MCF 10A (cell line): ENCODE results near the gene APOL4. TPM values are rescaled to one million over a fixed set of nuclear protein-coding genes. Genes with fewer than 3 reads are reported as not detected.
"Not testable (repeated sequence)": the region's sequence is repeated elsewhere in the genome, so short reads cannot be mapped to it uniquely, and the experiment has no call there.

ENCODE experiments used
- BruUV-seq: library from RNA; stranded (reverse); fragments of 400-500 nt; replicated peaks from 2 replicates; lab custom pipeline; 2021; lab: Mats Ljungman, UMichigan
- CTCF ChIA-PET: fragments of 300-600 bp; sonication (Branson Sonifier 250); formaldehyde crosslinking; extraction: SDS; loops from one replicate; lab custom pipeline; 2021; ENCODE audit warnings: antibody characterized with exemption, inconsistent platforms; lab: Yijun Ruan, JAX
- POLR2A ChIA-PET: fragments of 300-600, 350-650 bp; sonication (Branson Sonifier 250); formaldehyde crosslinking; extraction: SDS; loops from one replicate; lab custom pipeline; 2020; ENCODE audit warnings: antibody characterized with exemption, inconsistent platforms; lab: Yijun Ruan, JAX
- DNase-seq: peaks from one replicate; pipeline ENCODE4 v3.0.0-alpha.2; 2018; ENCODE audit not compliant: unreplicated experiment
- H3K27ac Mint-ChIP-seq: one replicate; pipeline ENCODE4 v1.8.0; 2022; ENCODE audit warnings: mild to moderate bottlenecking, low read depth, mixed read lengths; ENCODE audit not compliant: unreplicated experiment
- H3K27me3 Mint-ChIP-seq: one replicate; pipeline ENCODE4 v1.8.0; 2022; ENCODE audit warnings: mixed read lengths; ENCODE audit not compliant: insufficient read depth, unreplicated experiment
- H3K36me3 Mint-ChIP-seq: one replicate; pipeline ENCODE4 v1.8.0; 2022; ENCODE audit warnings: mild to moderate bottlenecking, moderate library complexity, mixed read lengths; ENCODE audit not compliant: insufficient read depth, unreplicated experiment
- H3K4me1 Mint-ChIP-seq: one replicate; pipeline ENCODE4 v1.8.0; 2022; ENCODE audit warnings: mixed read lengths; ENCODE audit not compliant: insufficient read depth, unreplicated experiment
- H3K4me3 Mint-ChIP-seq: one replicate; pipeline ENCODE4 v1.8.0; 2022; ENCODE audit warnings: mild to moderate bottlenecking, moderate library complexity, mixed read lengths; ENCODE audit not compliant: unreplicated experiment
- H3K9me3 Mint-ChIP-seq: one replicate; pipeline ENCODE4 v1.8.0; 2022; ENCODE audit warnings: mixed read lengths; ENCODE audit not compliant: unreplicated experiment
- intact Hi-C: fragments of 100-400 bp; cut with micrococcal nuclease; formaldehyde crosslinking; loops from 2 replicates; pipeline ENCODE4 v1.14.1; 2022
- total RNA-seq: library from RNA; stranded (reverse); gene quantifications from 2 replicates; pipeline ENCODE4 v1.2.3, GENCODE V29; 2022
- TF ChIP-seq, protein P1 (sequence below): fragments of 200-600 bp; IDR thresholded peaks from one replicate; pipeline ENCODE4 v1.8.0; 2022; ENCODE audit warnings: antibody characterized with exemption, mild to moderate bottlenecking; ENCODE audit not compliant: unreplicated experiment

APOL4 gene
- total RNA-seq, 1 experiment from 2014 or later = not detected

DNA sequence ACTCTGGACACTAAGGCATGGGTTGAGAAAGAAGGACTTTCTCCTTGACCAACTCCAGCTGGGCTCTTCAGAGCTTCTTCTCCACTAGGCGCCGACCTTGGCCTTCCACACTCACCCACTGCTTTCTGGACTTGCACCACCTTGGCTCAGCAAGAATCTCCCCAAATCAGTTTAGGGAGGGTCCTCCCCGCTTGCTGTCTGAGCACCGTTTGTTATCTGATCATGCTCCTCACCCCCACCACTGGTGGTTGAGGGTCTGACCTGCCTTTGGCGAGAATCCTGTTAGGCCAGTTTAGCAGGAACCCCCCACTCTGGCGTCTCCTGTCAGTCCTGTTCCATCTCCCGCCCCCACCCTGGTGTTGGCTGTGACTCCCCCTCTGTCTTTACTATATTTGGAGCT lies 27.3 kb upstream of the APOL4 start:
- intact Hi-C loops = no loop called here
- Mint-ChIP-seq H3K9me3 (no peaks in the 10 kb centered on the region), H3K27me3 (no peaks in the 10 kb centered on the region), H3K4me1 (no peaks in the 10 kb centered on the region), H3K36me3 (peaks cover 52% of the 10 kb centered on the region), H3K27ac (no peak overlapping the region), H3K4me3 (no peak overlapping the region)
- POLR2A ChIA-PET = no interaction called here
- CTCF ChIA-PET = interaction anchor here (2.6 kb wide), 1 partner anchor 11 kb away, joined by 15 read pairs; the partner anchor contains the start of gene APOL2
- DNase-seq = no peak
- TF ChIP-seq, protein P1, sequence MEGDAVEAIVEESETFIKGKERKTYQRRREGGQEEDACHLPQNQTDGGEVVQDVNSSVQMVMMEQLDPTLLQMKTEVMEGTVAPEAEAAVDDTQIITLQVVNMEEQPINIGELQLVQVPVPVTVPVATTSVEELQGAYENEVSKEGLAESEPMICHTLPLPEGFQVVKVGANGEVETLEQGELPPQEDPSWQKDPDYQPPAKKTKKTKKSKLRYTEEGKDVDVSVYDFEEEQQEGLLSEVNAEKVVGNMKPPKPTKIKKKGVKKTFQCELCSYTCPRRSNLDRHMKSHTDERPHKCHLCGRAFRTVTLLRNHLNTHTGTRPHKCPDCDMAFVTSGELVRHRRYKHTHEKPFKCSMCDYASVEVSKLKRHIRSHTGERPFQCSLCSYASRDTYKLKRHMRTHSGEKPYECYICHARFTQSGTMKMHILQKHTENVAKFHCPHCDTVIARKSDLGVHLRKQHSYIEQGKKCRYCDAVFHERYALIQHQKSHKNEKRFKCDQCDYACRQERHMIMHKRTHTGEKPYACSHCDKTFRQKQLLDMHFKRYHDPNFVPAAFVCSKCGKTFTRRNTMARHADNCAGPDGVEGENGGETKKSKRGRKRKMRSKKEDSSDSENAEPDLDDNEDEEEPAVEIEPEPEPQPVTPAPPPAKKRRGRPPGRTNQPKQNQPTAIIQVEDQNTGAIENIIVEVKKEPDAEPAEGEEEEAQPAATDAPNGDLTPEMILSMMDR = no peak
- BruUV-seq = no TSS peak

DNA sequence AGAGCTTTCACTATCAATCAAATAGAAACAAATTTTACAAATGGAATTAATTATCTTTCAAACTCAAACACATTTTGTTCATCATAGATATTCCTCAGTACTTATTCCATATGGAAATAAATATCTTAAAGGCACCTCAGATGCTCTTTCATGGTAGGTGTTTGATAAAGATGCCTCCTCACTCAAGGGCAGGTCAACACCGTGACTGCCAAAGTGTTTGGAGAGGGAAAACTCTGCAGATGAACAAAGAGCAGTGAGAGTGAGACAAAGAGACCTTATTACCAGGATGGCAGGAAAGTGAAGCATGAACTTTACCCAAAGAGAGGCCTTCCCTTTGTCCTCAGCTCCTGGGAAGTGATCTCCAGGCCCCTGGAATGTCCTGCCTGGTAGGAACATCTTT lies 26.8 kb upstream of the APOL4 start:
- CTCF ChIA-PET = interaction anchor here (1.0 to 2.6 kb wide), 2 partner anchors 8 to 12 kb away, joined by 3 to 15 read pairs; partner anchors contain the start of gene APOL2
- peaks cover 52% of the 10 kb centered on the region for H3K36me3 Mint-ChIP-seq
- DNase-seq, intact Hi-C loops, POLR2A ChIA-PET, H3K9me3 Mint-ChIP-seq, H3K4me3 Mint-ChIP-seq, H3K4me1 Mint-ChIP-seq, H3K27ac Mint-ChIP-seq, H3K27me3 Mint-ChIP-seq, BruUV-seq: not testable (repeated sequence)

DNA sequence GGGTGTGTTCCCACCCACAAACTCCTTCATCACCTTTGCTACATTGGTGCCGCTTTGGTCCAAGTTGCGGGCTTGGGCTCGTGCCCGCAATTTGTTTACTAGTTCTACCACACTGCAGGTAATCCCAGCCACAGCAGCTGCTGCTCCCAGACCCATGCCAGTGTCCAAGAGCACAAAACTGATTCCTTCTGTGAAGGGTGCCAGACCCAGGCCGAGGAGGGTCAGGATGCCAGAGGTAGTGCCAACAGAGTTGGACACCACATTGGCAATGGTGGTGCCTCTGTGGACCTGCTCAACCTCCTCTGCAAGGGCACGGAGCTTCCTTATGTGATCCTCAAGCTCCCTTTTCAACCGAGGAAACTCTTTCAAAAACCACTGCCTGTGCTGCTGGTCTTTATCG lies 26.2 kb upstream of the APOL4 start:
- H3K27ac Mint-ChIP-seq = no peak overlapping the region
- POLR2A ChIA-PET = no interaction called here
- DNase-seq = no peak
- CTCF ChIA-PET = interaction anchor here (1.0 to 2.6 kb wide), 2 partner anchors 9 to 12 kb away, joined by 3 to 15 read pairs; partner anchors contain the start of gene APOL2
- H3K4me3 Mint-ChIP-seq = no peak overlapping the region
- no TSS peak for BruUV-seq
- intact Hi-C loops = no loop called here
- H3K27me3 Mint-ChIP-seq = no peaks in the 10 kb centered on the region
- H3K4me1 Mint-ChIP-seq = no peaks in the 10 kb centered on the region
- TF ChIP-seq, protein P1 = no peak
- H3K9me3 Mint-ChIP-seq = no peaks in the 10 kb centered on the region
- H3K36me3 Mint-ChIP-seq = peaks cover 52% of the 10 kb centered on the region

DNA sequence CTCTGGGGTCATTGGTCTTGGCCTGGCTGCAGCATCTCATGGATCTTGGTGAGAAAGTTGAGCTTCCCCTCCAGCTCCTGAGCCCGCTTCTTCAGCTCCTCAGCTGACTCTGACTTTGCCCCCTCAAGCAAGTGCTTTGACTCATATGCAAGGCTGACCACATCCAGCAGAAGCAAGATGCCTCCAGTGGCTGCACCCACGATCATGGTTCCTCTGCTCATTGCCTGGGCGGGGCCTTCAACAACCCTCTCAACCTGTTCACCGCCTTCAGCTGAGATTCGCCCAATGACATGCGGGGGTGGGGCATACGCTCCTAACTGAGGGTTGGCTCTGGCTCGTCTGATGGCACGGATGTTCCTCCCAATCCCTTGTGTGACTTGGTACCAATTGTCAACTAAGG lies 25.8 kb upstream of the APOL4 start:
- Mint-ChIP-seq H3K9me3 (no peaks in the 10 kb centered on the region), H3K4me3 (no peak overlapping the region), H3K27ac (no peak overlapping the region), H3K4me1 (no peaks in the 10 kb centered on the region), H3K27me3 (no peaks in the 10 kb centered on the region), H3K36me3 (peaks cover 52% of the 10 kb centered on the region)
- ChIA-PET POLR2A (no interaction called here), CTCF (interaction anchor here (1.0 to 2.6 kb wide), 2 partner anchors 9 to 13 kb away, joined by 3 to 15 read pairs; partner anchors contain the start of gene APOL2)
- intact Hi-C loops = no loop called here
- BruUV-seq = TSS peak; percentile 50
- TF ChIP-seq, protein P1 = no peak
- DNase-seq = no peak
